ENCODE data around the gene FAM169A.

DNA sequence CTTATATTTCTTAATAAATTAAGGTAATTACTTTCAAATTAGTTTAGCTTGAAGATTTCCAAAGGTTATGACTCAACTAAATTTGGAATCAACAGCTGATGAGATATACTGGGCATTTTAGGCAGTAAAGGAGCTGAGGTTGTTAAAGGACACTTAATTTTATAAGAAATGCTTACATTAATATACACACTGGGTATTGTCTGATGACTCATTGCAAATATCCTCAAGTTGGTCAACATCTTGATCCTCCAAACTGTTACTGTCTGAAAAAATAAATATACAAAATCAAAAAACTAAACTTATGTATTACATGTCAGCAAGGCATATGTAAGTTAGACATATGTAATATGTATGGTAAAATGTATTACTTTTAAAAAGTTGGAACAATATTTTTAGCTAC lies 102.7 kb downstream of the FAM169A start:
- TF ChIP-seq, protein P1, sequence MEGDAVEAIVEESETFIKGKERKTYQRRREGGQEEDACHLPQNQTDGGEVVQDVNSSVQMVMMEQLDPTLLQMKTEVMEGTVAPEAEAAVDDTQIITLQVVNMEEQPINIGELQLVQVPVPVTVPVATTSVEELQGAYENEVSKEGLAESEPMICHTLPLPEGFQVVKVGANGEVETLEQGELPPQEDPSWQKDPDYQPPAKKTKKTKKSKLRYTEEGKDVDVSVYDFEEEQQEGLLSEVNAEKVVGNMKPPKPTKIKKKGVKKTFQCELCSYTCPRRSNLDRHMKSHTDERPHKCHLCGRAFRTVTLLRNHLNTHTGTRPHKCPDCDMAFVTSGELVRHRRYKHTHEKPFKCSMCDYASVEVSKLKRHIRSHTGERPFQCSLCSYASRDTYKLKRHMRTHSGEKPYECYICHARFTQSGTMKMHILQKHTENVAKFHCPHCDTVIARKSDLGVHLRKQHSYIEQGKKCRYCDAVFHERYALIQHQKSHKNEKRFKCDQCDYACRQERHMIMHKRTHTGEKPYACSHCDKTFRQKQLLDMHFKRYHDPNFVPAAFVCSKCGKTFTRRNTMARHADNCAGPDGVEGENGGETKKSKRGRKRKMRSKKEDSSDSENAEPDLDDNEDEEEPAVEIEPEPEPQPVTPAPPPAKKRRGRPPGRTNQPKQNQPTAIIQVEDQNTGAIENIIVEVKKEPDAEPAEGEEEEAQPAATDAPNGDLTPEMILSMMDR (IDR thresholded peaks at IDR 0.05): no peak
- TF ChIP-seq EZH2 (IDR thresholded peaks at IDR 0.05) (no peak), EZH2phosphoT487 (IDR thresholded peaks at IDR 0.05) (no peak)
